Measurements from ENCODE around the gene STK38L. TPM values are rescaled to one million over a fixed set of nuclear protein-coding genes. Genes with fewer than 3 reads are reported as not detected.

Gene STK38L
- total RNA-seq, 4 donors from 2014 or later = 70.0 to 111 (median 79.2) TPM

GRCh38 chr12:27342536-27342935 is 98.5 kb downstream of the STK38L start:
- ATAC-seq = no peak
- H3K4me3 ChIP-seq = no peak overlapping the region
- no peak overlapping the region for H3K27ac ChIP-seq
- H3K36me3 ChIP-seq = no peaks in the 10 kb centered on the region
- H3K27me3 ChIP-seq = no peaks in the 10 kb centered on the region
- H3K9me3 ChIP-seq = no peaks in the 10 kb centered on the region
- 70 to 71% methylated on average over 2 of the region's 2 CpGs for WGBS, 2 donors (ENCODE audit: low coverage in 1 of 2)
- no peak for TF ChIP-seq EP300 (IDR thresholded peaks at IDR 0.05)
- no peak for TF ChIP-seq CTCF (IDR thresholded peaks at IDR 0.05)
- no peak for TF ChIP-seq POLR2AphosphoS5 (IDR thresholded peaks at IDR 0.05)
- no peak for TF ChIP-seq POLR2A (IDR thresholded peaks at IDR 0.05)
- no peaks in the 10 kb centered on the region for H3K4me1 ChIP-seq

- no peak for ATAC-seq
- no peak for TF ChIP-seq EP300 (IDR thresholded peaks at IDR 0.05)
- H3K9me3 ChIP-seq = no peaks in the 10 kb centered on the region
- no peaks in the 10 kb centered on the region for H3K4me1 ChIP-seq
- 81 to 100% methylated on average over 3 to 5 of the region's 5 CpGs for WGBS, 2 donors (ENCODE audit: low coverage in 1 of 2)
- H3K36me3 ChIP-seq = no peaks in the 10 kb centered on the region
- no peaks in the 10 kb centered on the region for H3K27me3 ChIP-seq
- H3K4me3 ChIP-seq = no peak overlapping the region
- H3K27ac ChIP-seq = no peak overlapping the region
Measured at GRCh38 chr12:27343255-27344000, 99.3 kb downstream of the STK38L start.

- H3K9me3 ChIP-seq = no peaks in the 10 kb centered on the region
- H3K4me3 ChIP-seq = no peak overlapping the region
- H3K4me1 ChIP-seq = no peaks in the 10 kb centered on the region
- no peaks in the 10 kb centered on the region for H3K27me3 ChIP-seq
- ATAC-seq = no peak
- 91 to 100% methylated on average over 1 to 2 of the region's 2 CpGs for WGBS, 2 donors (ENCODE audit: low coverage in 1 of 2)
- no peaks in the 10 kb centered on the region for H3K36me3 ChIP-seq
- no peak overlapping the region for H3K27ac ChIP-seq
- no peak for TF ChIP-seq POLR2AphosphoS5 (IDR thresholded peaks at IDR 0.05)
- TF ChIP-seq CTCF (IDR thresholded peaks at IDR 0.05) = no peak
- no peak for TF ChIP-seq POLR2A (IDR thresholded peaks at IDR 0.05)
- no peak for TF ChIP-seq EP300 (IDR thresholded peaks at IDR 0.05)
Measured at GRCh38 chr12:27344246-27344645, 100.2 kb downstream of the STK38L start.

GRCh38 chr12:27344760-27345159 is 100.7 kb downstream of the STK38L start:
- 57 to 82% methylated on average over 2 to 3 of the region's 3 CpGs for WGBS, 2 donors (ENCODE audit: low coverage in 1 of 2)
- Histone ChIP-seq H3K4me3 (no peak overlapping the region), H3K27ac (no peak overlapping the region), H3K27me3 (no peaks in the 10 kb centered on the region), H3K9me3 (no peaks in the 10 kb centered on the region), H3K36me3 (no peaks in the 10 kb centered on the region), H3K4me1 (no peaks in the 10 kb centered on the region)
- TF ChIP-seq EP300 (IDR thresholded peaks at IDR 0.05) (no peak), CTCF (IDR thresholded peaks at IDR 0.05) (no peak), POLR2A (IDR thresholded peaks at IDR 0.05) (no peak), POLR2AphosphoS5 (IDR thresholded peaks at IDR 0.05) (no peak)
- no peak for ATAC-seq

- no peak for ATAC-seq
- Histone ChIP-seq H3K4me1 (no peaks in the 10 kb centered on the region), H3K4me3 (no peak overlapping the region), H3K27ac (no peak overlapping the region), H3K9me3 (no peaks in the 10 kb centered on the region), H3K27me3 (no peaks in the 10 kb centered on the region), H3K36me3 (no peaks in the 10 kb centered on the region)
- WGBS, 2 donors (ENCODE audit: low coverage in 1 of 2) = 90 to 93% methylated on average over 3 to 4 of the region's 4 CpGs
- no peak for TF ChIP-seq POLR2A (IDR thresholded peaks at IDR 0.05)
- TF ChIP-seq POLR2AphosphoS5 (IDR thresholded peaks at IDR 0.05) = no peak
- no peak for TF ChIP-seq CTCF (IDR thresholded peaks at IDR 0.05)
Measured at GRCh38 chr12:27345376-27345775, 101.3 kb downstream of the STK38L start.
